ENCODE results near the gene FAM193A.

The FAM193A gene

GRCh38 chr4:2691952-2692435 lies 155.5 kb downstream of the FAM193A start:
- H3K4me3 ChIP-seq (ENCODE audit: low read depth, low read length), result no peak overlapping the region
- TF ChIP-seq CTCF (IDR thresholded peaks at IDR 0.05; ENCODE audit: insufficient read depth, low read length, missing control alignments), result no peak
- ChIA-PET CTCF (no interaction called here), POLR2A (no interaction called here)
- DNase-seq (ENCODE audit: low read depth, low spot score), result no peak

- DNase-seq (ENCODE audit: low read depth, low spot score), result no peak
- no peak overlapping the region for H3K4me3 ChIP-seq (ENCODE audit: low read depth, low read length)
- CTCF ChIA-PET, result interaction anchor here (0.5 kb wide), 1 partner anchor 67 kb away, joined by 3 read pairs; no protein-coding TSS in a partner anchor
- POLR2A ChIA-PET, result no interaction called here
- no peak for TF ChIP-seq CTCF (IDR thresholded peaks at IDR 0.05; ENCODE audit: insufficient read depth, low read length, missing control alignments)
These were observed 158.2 kb downstream of the FAM193A start for GRCh38 chr4:2694691-2695090.

GRCh38 chr4:2695346-2696060 lies 159.1 kb downstream of the FAM193A start:
- TF ChIP-seq CTCF (IDR thresholded peaks at IDR 0.05; ENCODE audit: insufficient read depth, low read length, missing control alignments), result no peak
- ChIA-PET CTCF (interaction anchor here (0.5 kb wide), 1 partner anchor 68 kb away, joined by 3 read pairs; no protein-coding TSS in a partner anchor), POLR2A (no interaction called here)
- H3K4me3 ChIP-seq (ENCODE audit: low read depth, low read length), result no peak overlapping the region
- DNase-seq (ENCODE audit: low read depth, low spot score), result no peak

- ChIA-PET CTCF (no interaction called here), POLR2A (no interaction called here)
- DNase-seq (ENCODE audit: low read depth, low spot score), result no peak
- no peak for TF ChIP-seq CTCF (IDR thresholded peaks at IDR 0.05; ENCODE audit: insufficient read depth, low read length, missing control alignments)
- no peak overlapping the region for H3K4me3 ChIP-seq (ENCODE audit: low read depth, low read length)
These were observed 160.0 kb downstream of the FAM193A start for GRCh38 chr4:2696423-2696822.

- H3K4me3 ChIP-seq (ENCODE audit: low read depth, low read length), result no peak overlapping the region
- CTCF ChIA-PET, result no interaction called here
- POLR2A ChIA-PET, result no interaction called here
- TF ChIP-seq CTCF (IDR thresholded peaks at IDR 0.05; ENCODE audit: insufficient read depth, low read length, missing control alignments), result no peak
- no peak for DNase-seq (ENCODE audit: low read depth, low spot score)
These were observed 161.6 kb downstream of the FAM193A start for GRCh38 chr4:2697995-2698414.

- DNase-seq (ENCODE audit: low read depth, low spot score), result no peak
- POLR2A ChIA-PET, result no interaction called here
- no peak for TF ChIP-seq CTCF (IDR thresholded peaks at IDR 0.05; ENCODE audit: insufficient read depth, low read length, missing control alignments)
- no peak overlapping the region for H3K4me3 ChIP-seq (ENCODE audit: low read depth, low read length)
- CTCF ChIA-PET, result no interaction called here
These were observed 162.1 kb downstream of the FAM193A start for GRCh38 chr4:2698504-2698903.

All from AG04449 (cell line).